Measurements from ENCODE around the gene PTGER3. TPM values are rescaled to one million over a fixed set of nuclear protein-coding genes. Genes with fewer than 3 reads are reported as not detected.

Gene PTGER3
- total and polyA plus RNA-seq, 2 donors (not counting 1 experiment from before 2014, with no cell fraction given), result 0.89 to 1.5 TPM

DNA sequence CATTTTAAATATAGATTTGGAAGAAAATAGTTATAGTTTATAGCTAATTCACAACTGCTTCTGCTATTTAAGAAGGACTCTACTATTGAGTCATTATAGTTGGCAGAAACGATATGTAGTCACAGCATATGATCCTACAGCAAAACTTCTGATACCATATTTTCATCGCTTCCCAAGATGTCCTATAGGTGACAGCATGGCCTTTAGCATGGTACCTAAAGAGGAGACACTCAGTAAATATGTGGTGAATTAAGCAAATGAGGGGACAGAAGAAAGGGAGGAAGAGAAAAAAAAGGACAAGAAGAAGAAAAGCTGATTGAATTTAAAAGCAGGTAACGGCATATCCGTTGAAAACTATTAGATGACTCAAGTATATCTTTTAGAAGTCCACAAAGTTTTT, 77.2 kb downstream of the PTGER3 start:
- no peak overlapping the region for H2AFZ ChIP-seq (ENCODE audit: low read length)
- H3K4me3 ChIP-seq (replicated peaks in 1 of 4; ENCODE audit: control extremely low read depth in 1 of 4, insufficient read depth in 1 of 4, low read depth in 3 of 4, low read length in 4 of 4), result no peak overlapping the region
- no peaks in the 10 kb centered on the region for H4K20me1 ChIP-seq (ENCODE audit: control insufficient read depth, extremely low read depth, insufficient read depth, low read length)
- no peak overlapping the region for H3K27ac ChIP-seq (ENCODE audit: insufficient read depth, low read length)
- no peaks in the 10 kb centered on the region for H3K27me3 ChIP-seq (ENCODE audit: control insufficient read depth, insufficient read depth, low read length)
- no peaks in the 10 kb centered on the region for H3K79me2 ChIP-seq (ENCODE audit: control insufficient read depth, insufficient read depth, low read length)
- no peaks in the 10 kb centered on the region for H3K36me3 ChIP-seq (ENCODE audit: control insufficient read depth, insufficient read depth, low read length)
- H3K4me1 ChIP-seq (ENCODE audit: control insufficient read depth, extremely low read depth, insufficient read depth, low read length), result no peaks in the 10 kb centered on the region
- TF ChIP-seq, protein P1, sequence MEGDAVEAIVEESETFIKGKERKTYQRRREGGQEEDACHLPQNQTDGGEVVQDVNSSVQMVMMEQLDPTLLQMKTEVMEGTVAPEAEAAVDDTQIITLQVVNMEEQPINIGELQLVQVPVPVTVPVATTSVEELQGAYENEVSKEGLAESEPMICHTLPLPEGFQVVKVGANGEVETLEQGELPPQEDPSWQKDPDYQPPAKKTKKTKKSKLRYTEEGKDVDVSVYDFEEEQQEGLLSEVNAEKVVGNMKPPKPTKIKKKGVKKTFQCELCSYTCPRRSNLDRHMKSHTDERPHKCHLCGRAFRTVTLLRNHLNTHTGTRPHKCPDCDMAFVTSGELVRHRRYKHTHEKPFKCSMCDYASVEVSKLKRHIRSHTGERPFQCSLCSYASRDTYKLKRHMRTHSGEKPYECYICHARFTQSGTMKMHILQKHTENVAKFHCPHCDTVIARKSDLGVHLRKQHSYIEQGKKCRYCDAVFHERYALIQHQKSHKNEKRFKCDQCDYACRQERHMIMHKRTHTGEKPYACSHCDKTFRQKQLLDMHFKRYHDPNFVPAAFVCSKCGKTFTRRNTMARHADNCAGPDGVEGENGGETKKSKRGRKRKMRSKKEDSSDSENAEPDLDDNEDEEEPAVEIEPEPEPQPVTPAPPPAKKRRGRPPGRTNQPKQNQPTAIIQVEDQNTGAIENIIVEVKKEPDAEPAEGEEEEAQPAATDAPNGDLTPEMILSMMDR (conservative IDR thresholded peaks at IDR 0.05 in 1 of 2, IDR thresholded peaks at IDR 0.05 in 1 of 2; ENCODE audit: low read depth in 1 of 2, low read length in 2 of 2), result no peak
- TF ChIP-seq EZH2 (IDR thresholded peaks at IDR 0.05; ENCODE audit: low read length, missing control alignments), result no peak
- no peak for DNase-seq (ENCODE audit: low read depth in 2 of 2)
- no peak overlapping the region for H3K9ac ChIP-seq (ENCODE audit: insufficient read depth, low read length)
- H3K4me2 ChIP-seq (ENCODE audit: extremely low read depth, insufficient read depth, low read length), result no peak overlapping the region
- H3K9me3 ChIP-seq (ENCODE audit: control insufficient read depth, insufficient read depth, low read depth, low read length), result no peaks in the 10 kb centered on the region

DNA sequence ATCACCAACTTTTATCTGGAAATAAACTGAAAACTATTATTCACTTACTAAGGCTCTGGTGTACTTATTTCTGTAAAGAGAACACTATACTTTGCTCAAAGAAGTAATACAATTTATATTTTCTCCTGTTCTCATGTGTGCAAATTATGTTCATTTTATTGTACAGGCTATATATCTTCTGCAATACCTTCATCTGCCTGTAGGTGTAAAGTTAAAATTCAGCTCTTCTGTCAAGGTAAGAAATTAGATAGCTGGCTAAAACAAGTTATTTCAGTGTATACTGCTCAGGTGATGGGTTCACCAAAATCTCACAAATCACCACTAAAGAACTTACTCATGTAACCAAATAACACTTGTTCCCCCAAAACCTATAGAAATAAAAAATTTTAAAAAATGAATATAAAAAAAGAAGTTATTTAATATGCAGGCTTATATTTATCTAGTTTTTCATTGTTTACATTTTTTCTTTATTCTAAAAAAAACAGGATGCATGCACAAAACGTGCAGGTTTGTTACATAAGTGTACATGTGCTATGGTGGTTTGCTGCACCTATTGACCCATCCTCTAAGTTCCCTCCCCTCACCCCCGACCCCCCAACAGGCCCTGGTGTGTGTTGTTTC, 81.5 kb downstream of the PTGER3 start:
- Histone ChIP-seq H3K9ac (ENCODE audit: insufficient read depth, low read length) (no peak overlapping the region), H3K27me3 (ENCODE audit: control insufficient read depth, insufficient read depth, low read length) (no peaks in the 10 kb centered on the region), H3K4me3 (replicated peaks in 1 of 4; ENCODE audit: control extremely low read depth in 1 of 4, insufficient read depth in 1 of 4, low read depth in 3 of 4, low read length in 4 of 4) (no peak overlapping the region), H3K9me3 (ENCODE audit: control insufficient read depth, insufficient read depth, low read depth, low read length) (no peaks in the 10 kb centered on the region), H3K4me2 (ENCODE audit: extremely low read depth, insufficient read depth, low read length) (no peak overlapping the region), H4K20me1 (ENCODE audit: control insufficient read depth, extremely low read depth, insufficient read depth, low read length) (no peaks in the 10 kb centered on the region), H3K36me3 (ENCODE audit: control insufficient read depth, insufficient read depth, low read length) (no peaks in the 10 kb centered on the region), H3K4me1 (ENCODE audit: control insufficient read depth, extremely low read depth, insufficient read depth, low read length) (no peaks in the 10 kb centered on the region), H3K79me2 (ENCODE audit: control insufficient read depth, insufficient read depth, low read length) (no peaks in the 10 kb centered on the region), H3K27ac (ENCODE audit: insufficient read depth, low read length) (no peak overlapping the region), H2AFZ (ENCODE audit: low read length) (no peak overlapping the region)
- TF ChIP-seq, protein P1 (conservative IDR thresholded peaks at IDR 0.05 in 1 of 2, IDR thresholded peaks at IDR 0.05 in 1 of 2; ENCODE audit: low read depth in 1 of 2, low read length in 2 of 2), result peak in 1 of 2 donors; percentile 20
- no peak for TF ChIP-seq EZH2 (IDR thresholded peaks at IDR 0.05; ENCODE audit: low read length, missing control alignments)
- peak in 1 of 2 donors; percentile 0 for DNase-seq (ENCODE audit: low read depth in 2 of 2)

DNA sequence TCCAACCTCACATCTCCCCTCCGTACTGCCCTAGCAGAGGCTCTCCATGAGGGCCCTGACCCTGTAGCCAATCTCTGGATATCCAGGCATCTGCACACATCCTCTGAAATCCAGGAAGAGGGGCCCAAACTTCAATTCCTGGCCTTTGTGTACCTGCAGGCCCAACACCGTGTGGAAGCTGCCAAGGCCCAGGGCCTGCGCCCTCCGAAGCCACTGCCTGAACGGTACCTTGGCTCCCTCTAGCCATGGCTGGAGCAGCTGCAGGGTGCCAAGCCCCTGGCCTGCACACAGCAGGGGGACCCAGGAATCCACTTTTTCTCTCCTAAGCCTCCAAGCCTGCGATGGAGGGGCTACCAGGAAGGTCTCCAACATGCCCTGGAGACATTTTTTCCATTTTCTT, 84.2 kb downstream of the PTGER3 start:
- no peaks in the 10 kb centered on the region for H3K9me3 ChIP-seq (ENCODE audit: control insufficient read depth, insufficient read depth, low read depth, low read length)
- H3K27ac ChIP-seq (ENCODE audit: insufficient read depth, low read length), result no peak overlapping the region
- no peaks in the 10 kb centered on the region for H4K20me1 ChIP-seq (ENCODE audit: control insufficient read depth, extremely low read depth, insufficient read depth, low read length)
- TF ChIP-seq, protein P1 (conservative IDR thresholded peaks at IDR 0.05 in 1 of 2, IDR thresholded peaks at IDR 0.05 in 1 of 2; ENCODE audit: low read depth in 1 of 2, low read length in 2 of 2), result no peak
- TF ChIP-seq EZH2 (IDR thresholded peaks at IDR 0.05; ENCODE audit: low read length, missing control alignments), result no peak
- no peak overlapping the region for H2AFZ ChIP-seq (ENCODE audit: low read length)
- H3K4me1 ChIP-seq (ENCODE audit: control insufficient read depth, extremely low read depth, insufficient read depth, low read length), result no peaks in the 10 kb centered on the region
- H3K36me3 ChIP-seq (ENCODE audit: control insufficient read depth, insufficient read depth, low read length), result no peaks in the 10 kb centered on the region
- H3K9ac ChIP-seq (ENCODE audit: insufficient read depth, low read length), result no peak overlapping the region
- no peak overlapping the region for H3K4me3 ChIP-seq (replicated peaks in 1 of 4; ENCODE audit: control extremely low read depth in 1 of 4, insufficient read depth in 1 of 4, low read depth in 3 of 4, low read length in 4 of 4)
- DNase-seq (ENCODE audit: low read depth in 2 of 2), result no peak
- no peak overlapping the region for H3K4me2 ChIP-seq (ENCODE audit: extremely low read depth, insufficient read depth, low read length)
- no peaks in the 10 kb centered on the region for H3K79me2 ChIP-seq (ENCODE audit: control insufficient read depth, insufficient read depth, low read length)
- no peaks in the 10 kb centered on the region for H3K27me3 ChIP-seq (ENCODE audit: control insufficient read depth, insufficient read depth, low read length)
